AG10803 (cell line): ENCODE measurements around the gene IGSF3.
"Not testable (repeated sequence)": the region's sequence is repeated elsewhere in the genome, so short reads cannot be mapped to it uniquely, and the experiment has no call there.

Experiments used
- DNase-seq: peaks from one replicate; pipeline ENCODE4 v3.0.0; 2010; ENCODE audit warnings: low read depth
- H3K4me3 ChIP-seq: 2 replicates; pipeline ENCODE4 v1.5.1; 2011; ENCODE audit warnings: mild to moderate bottlenecking, low read length, control low read depth
- TF ChIP-seq, protein P1 (sequence below): conservative IDR thresholded peaks from 2 replicates; pipeline ENCODE4 v1.5.1; 2011; ENCODE audit warnings: mild to moderate bottlenecking, low read length, control low read depth, inconsistent platforms

The IGSF3 gene

DNA sequence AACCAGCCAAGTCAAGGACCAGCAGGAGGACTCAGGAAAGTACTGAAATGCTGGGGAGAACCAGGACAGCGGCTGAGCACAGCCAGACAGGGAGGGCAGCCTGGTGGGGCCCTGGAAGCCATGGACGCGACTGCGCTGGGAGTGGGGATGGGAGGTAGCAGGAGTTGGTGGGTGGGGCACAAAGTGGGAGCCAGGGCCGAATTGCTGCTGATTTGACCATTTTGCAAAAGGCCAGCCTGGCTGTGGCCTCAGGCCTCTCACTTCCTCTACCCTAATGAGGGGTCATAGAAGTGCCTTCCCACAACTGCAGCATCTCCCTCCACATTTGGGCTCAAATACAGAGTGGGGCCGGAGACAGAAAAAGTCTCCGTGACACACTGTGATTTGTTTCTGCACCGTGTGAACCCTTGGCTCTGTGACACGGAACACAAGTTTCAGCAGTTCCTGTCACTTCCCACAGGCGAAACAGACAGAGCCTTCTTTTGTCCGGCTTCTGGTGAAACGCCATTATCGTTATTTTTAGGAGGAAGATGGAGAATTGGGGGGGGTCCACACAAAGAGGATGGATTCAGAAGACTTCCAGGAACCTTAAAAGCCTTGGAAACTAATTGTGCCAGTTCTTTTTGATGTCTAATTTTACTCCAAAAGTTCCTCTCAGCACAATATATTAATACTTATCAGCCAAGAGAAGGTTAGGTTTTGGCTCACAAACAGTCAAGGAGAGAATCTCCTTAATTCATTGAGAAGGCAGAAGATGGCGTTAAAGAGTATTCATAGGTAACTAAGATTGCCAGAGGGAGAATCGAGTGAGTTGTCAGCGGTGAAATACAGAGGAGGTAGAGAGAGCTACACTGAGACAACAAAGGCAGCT, 21.5 kb downstream of the IGSF3 start:
- not testable (repeated sequence) for H3K4me3 ChIP-seq, DNase-seq

DNA sequence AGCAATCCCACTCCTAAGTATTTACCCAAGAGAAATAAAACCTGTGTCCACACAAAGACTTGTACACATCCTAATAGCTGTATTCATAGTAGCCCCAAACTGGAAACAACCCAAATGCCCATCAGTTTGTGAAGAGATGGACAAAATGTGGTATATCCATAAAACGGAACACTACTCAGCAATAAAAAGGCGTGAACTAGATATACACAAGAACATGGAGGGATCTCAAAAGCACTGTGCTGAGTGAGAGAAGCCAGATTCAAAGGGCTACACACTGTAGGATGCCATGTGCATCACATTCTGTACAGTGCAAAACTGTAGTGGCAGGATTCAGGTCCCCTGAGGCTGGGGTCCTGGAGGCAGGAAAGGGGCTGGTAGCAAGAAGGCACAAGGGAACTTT, 22.5 kb downstream of the IGSF3 start:
- H3K4me3 ChIP-seq, DNase-seq: not testable (repeated sequence)

DNA sequence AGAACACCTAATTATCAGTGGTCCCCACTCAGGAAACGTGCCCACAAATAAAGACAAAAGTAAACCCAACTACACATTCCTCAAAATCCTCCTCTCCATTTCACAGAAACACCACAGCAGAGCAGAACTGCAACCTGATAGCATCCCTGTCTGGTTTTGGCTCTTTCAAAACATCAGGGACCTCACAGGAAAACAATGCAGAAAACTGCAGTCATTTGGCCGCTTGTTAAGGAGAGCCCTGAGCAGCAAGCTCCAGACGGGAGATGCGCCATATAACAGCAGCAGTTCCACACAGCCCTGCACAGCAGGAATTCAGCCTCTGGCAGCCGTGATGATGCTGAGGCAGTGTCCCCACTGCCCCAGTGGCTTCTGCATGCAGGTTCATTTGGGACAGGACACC, 23.4 kb downstream of the IGSF3 start:
- not testable (repeated sequence) for H3K4me3 ChIP-seq, DNase-seq

DNA sequence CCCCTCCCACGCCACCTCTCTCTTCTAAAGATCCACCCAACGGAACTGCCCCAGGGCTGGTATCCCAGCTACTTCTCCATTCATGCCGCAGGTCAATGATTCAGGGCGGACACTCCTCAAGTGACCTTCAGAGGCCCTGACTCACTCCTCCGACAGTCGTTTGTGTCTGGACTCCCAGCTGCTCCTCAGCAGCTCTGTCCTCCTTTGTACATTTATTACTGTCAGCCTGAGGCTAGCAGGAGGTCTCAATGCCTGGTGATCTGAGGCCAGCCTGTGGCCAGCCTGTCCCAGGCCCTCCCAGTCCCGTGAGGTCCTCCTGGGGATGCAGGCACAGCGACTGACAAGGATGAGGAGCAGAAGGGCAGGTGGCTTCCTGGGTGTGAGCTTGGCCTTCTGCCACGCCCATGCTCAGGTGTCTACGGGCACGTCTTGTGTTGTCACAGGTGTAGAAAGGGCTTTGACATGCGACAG, 24.2 kb downstream of the IGSF3 start:
- DNase-seq, H3K4me3 ChIP-seq: not testable (repeated sequence)

DNA sequence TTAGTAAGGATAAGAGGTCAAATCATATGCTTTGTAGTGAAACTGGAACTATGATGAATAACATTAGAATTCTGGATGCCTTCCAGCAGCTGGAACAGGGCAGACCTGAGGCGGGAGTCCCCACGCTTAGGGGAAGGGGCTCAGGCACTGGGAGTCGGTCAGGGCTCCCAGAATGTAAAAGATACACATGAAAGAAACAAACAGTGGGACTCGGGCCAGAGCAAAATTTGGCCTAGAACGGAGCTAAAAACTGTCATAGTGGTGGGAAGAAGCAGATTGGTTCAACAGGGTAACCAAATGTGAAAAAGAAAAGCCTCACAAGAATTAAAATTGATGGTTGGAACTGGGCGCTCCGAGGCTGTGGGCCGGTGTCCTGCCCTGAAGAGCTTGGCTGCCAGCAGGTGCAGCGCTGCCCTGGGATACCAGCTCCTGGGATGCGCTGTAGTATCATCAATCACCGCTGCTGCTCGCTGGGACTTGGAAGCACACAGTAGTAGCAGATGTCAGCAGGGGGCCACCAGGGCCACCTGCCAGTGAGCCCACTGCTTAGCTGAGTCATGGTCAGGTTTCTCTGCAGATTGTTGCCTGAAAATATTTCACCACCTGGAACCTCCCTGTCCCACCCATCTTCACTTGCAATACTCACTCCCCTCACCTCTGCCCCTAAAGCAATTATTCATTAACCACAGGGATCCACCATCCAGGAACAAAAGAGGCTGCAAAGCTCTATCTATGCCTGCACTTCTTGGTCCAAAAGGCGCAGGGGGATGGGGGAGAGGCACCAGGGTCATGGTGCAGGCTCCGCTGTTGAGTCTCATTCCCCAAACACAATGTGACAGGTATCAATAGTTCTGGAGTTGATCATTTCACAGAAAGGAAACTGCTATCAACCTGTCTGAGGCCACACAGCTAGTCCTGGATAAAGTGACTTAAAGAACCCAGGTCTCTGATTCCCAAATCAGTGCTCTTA, 24.9 kb downstream of the IGSF3 start:
- H3K4me3 ChIP-seq, DNase-seq: not testable (repeated sequence)

DNA sequence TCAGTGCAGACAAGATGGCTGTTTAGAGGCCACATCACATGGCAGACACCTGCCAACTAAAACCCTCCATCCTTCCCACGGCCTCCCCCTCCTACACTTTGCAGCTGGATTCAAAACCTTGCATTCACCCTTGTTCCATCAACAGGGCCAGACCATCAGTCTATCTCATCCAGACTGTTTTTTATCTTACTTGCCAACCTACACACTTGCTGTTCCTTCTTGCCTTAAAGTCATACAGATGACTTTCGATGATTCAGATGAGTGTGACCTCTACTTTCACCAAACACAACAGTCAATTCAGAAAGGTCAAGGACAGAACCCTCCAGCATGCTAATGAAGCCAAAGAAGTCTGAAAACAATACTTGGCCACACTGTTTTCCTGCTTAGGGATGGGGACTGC, 29.9 kb downstream of the IGSF3 start:
- not testable (repeated sequence) for H3K4me3 ChIP-seq, DNase-seq

DNA sequence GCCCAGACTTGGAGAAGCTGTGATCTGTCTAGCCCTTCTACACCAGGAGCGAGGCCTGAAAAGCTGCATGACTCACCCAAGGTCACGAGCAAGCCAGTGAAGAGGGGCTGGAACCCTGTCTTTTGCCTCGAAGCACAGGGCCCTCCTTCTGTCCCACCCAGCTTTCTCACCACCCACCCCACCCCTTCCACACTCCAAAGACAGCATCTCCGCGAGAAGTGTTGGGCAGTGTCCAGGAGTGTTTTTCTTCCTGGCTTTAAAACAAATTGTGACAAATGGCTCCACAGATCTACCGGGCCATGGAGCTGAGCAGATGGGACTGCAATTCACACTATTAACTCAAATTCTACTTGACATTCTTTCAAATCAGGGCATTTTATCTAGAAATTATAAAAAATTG, 30.9 kb downstream of the IGSF3 start:
- DNase-seq, H3K4me3 ChIP-seq: not testable (repeated sequence)

DNA sequence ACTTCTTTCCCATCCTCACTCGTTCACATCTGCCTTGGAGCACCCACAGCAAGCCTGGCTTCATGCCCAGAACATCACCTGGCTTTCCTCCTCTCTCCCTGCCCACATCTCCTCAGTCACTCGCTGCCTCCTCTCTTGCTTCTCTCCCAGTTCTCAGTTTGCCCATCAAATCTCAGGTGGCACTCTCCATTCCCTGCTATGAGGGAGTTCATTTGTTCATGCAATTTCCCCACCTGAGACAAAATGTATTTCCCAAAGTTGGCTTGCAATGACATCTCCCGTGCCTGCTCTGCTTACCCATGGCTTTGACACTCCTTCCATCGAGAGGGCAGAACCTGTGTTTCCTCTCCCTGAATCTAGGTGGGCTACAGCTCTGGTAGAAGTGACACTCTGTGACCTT, 33.1 kb downstream of the IGSF3 start:
- DNase-seq, H3K4me3 ChIP-seq: not testable (repeated sequence)

DNA sequence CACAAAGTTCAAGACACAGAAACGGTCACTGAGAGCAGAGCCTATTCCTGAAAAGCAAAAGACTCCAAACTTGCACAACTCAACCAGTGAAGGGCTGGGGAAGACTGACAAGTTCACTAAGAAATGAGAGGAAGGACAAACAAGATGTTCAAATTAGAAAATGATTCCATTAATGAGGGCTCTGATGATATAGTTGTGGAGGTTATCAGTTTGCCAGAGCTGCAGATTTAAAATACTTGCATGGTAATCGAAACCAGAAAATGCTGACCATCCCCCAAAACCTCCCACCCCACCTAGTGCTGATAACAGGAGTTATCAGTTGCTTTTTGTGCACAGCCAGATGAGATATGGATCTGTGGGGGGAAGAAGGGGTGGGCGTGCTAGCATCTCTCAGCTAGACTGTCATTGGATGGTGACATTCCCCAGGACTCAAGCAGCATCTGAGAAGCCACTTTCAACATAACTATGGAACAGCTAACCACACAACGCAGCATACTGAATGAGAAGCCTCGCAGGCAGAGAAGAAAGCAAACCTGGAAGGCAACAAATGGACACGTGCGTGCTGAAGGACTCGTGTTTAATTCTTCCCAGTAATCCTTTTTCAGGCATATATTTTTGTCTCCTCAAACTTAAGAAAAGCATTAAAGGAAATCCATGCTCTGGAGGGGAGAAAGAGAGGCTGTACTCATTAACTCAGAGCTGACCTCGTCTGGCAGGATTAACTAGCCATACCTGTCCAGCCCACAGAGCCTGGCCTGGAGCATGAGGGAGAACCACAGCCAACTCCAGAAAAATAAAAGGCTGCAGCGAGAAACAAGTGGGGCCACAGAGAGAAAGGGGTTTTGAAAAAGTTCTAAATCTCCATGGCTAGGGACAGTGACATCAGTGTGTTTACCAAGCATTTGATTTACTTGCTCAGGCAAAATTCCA, 35.3 kb downstream of the IGSF3 start:
- H3K4me3 ChIP-seq, DNase-seq: not testable (repeated sequence)

DNA sequence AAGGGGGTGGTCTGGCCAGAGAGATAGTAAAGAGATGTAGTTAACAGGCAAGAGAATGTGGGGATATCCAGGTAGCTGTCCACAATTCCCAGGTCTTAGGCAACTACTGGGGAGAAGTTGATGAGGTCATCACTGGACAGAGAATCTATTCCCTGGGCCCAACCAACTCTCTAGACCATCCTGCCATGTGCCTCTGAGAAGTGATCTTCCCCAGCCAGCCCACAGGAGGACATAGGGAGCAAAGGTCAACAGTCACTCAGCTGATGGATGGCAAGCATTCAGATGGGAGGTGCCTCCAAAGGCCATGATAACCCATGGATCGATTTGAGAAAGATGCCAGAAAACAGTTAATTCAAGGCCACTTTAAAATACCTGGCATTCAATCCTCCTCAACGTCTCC, 36.0 kb downstream of the IGSF3 start:
- not testable (repeated sequence) for H3K4me3 ChIP-seq, DNase-seq

DNA sequence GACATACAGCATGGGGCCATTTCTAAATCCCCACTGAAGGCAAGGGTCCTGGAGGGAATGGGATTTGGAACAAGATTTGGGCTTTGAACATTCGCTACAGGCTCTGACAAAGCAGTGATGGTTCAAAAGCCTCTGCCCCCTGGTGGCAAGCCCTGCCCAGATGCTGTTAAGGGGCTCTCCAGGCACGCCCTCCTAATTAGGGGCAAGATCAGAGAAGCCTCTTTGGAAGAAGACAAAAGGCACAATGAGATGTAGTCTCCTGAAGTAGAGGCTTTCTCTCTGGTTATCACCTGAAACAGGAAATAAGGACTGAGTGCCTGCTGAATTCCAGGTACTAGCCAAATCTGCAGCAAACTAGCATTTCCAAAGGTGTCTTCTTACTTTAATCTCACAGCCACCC, 37.5 kb downstream of the IGSF3 start:
- H3K4me3 ChIP-seq, DNase-seq: not testable (repeated sequence)

DNA sequence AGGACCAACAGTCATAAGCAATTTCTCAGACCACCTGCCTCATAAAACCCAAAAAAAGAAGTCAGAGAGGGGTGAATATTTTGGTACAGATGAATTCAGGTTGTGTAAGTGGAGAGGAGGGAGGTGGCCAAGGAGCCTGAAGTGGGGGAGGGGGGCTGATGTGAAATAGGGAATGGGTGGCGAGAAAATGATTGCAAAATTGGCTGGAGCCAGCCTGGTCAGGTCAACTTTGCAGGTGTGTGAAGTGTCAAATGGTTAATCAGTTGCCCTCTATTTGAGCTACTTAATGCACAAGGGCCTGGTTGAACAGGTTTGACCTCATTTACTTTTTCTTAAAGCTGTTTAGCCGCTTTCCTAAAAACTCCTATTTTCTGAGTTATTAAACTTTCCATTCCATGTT, 38.1 kb downstream of the IGSF3 start:
- DNase-seq, H3K4me3 ChIP-seq: not testable (repeated sequence)

DNA sequence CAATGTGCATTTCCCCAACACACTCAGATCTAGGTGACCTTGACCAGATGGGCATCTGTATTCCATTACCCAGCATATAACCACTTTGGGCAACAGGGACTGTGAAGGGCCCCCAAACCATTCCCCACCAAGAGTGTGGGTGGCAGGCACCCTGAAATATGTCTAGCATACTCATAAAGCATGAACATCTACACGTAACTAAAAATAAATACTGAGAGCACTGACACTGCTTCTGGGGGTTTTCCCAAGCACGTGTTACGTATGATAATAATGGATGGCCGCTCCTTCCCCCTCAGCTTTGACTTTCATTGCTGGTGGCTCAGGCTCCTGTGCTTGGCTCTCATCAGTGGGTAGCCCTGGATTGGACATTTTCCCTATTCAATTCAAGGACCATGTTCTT, 39.1 kb downstream of the IGSF3 start:
- no peak overlapping the region for H3K4me3 ChIP-seq
- no peak for DNase-seq
- TF ChIP-seq, protein P1, sequence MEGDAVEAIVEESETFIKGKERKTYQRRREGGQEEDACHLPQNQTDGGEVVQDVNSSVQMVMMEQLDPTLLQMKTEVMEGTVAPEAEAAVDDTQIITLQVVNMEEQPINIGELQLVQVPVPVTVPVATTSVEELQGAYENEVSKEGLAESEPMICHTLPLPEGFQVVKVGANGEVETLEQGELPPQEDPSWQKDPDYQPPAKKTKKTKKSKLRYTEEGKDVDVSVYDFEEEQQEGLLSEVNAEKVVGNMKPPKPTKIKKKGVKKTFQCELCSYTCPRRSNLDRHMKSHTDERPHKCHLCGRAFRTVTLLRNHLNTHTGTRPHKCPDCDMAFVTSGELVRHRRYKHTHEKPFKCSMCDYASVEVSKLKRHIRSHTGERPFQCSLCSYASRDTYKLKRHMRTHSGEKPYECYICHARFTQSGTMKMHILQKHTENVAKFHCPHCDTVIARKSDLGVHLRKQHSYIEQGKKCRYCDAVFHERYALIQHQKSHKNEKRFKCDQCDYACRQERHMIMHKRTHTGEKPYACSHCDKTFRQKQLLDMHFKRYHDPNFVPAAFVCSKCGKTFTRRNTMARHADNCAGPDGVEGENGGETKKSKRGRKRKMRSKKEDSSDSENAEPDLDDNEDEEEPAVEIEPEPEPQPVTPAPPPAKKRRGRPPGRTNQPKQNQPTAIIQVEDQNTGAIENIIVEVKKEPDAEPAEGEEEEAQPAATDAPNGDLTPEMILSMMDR: no peak

DNA sequence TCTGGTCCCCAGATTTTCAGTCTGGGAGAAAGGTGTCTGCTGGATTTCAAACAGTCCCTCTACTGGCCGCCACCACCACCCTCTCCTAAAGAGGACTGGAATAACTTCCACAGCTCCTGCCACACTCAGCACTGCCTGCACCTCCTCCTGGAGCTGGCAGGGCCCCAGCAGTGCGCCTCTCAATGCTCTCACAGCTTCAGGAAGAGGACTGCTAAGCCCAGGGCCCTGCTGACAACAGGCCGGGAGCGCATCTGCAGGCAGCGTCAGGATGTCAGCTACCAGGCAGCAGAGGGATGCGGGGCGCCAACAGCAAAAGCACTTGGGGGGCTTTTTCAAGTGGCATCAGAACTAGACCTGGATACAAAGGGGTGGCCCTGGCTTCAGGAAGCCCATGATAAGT, 40.2 kb downstream of the IGSF3 start:
- H3K4me3 ChIP-seq, DNase-seq: not testable (repeated sequence)

DNA sequence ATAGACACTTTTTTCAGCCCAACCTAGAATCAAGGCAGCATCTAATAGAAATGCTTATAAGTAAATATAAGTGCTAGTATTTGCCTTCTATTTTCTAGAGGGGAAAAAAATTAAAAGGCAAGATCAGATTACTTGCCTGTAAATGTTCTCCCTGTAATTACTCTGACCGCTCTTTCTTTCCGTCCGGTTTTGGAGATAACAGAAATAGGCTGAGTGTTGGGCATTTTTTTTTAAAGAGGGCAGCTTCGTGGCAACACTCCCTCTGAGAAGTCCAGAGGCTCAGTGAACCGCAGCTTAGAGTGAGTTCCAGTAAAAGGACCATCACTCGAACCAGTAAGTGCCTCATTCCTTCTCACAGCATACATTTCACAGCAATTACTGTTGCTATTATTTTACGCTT, 40.6 kb downstream of the IGSF3 start:
- not testable (repeated sequence) for DNase-seq, H3K4me3 ChIP-seq

DNA sequence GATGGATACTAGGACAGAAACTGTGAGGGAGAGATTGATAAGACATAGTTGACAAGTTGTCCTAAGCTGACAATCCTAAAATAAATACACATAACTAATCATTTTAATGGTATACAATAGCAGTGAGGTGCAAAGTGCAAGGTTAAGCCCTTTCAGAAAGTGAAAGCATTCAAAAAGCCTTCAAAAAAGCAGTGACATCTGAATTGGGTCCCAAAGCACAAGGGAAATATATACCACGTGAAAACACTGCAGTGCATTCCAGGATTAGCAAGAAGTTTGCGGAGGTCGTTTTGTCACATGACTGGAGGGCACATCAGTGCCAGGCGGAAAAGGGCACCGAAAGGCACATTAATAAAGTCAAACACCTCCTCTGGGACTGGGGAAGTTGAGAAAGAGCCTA, 42.4 kb downstream of the IGSF3 start:
- DNase-seq, H3K4me3 ChIP-seq: not testable (repeated sequence)
